HepG2 (cell line): Measurements from ENCODE around the gene TUBB3. TPM values are rescaled to one million over a fixed set of nuclear protein-coding genes. Genes with fewer than 3 reads are reported as not detected.

Experiments
- CREBL2 ChIP-seq: sonication (generic); formaldehyde crosslinking; IDR thresholded peaks from 2 replicates; pipeline ENCODE4 v1.8.1; 2023; ENCODE audit warnings: missing genetic modification reagents, mild to moderate bottlenecking, borderline replicate concordance
- E2F1 ChIP-seq: sonication (generic); formaldehyde crosslinking; IDR thresholded peaks from 2 replicates; pipeline ENCODE4 v1.5.0; 2020; ENCODE audit warnings: missing genetic modification reagents
- FOXK1 ChIP-seq: sonication (generic); formaldehyde crosslinking; IDR thresholded peaks from 2 replicates; pipeline ENCODE4 v1.4.0; 2020; ENCODE audit warnings: low read depth, missing genetic modification reagents, borderline replicate concordance
- FOXO4 ChIP-seq: sonication (generic); formaldehyde crosslinking; conservative IDR thresholded peaks from 2 replicates; pipeline ENCODE4 v1.8.1; 2023; ENCODE audit warnings: missing genetic modification reagents
- NCOR1 ChIP-seq: fragments of 200-600 bp; sonication (generic); IDR thresholded peaks from 2 replicates; pipeline ENCODE4 v1.7.0; 2017; ENCODE audit warnings: antibody characterized with exemption, low read length, borderline replicate concordance
- NFE2L1 ChIP-seq: sonication (generic); formaldehyde crosslinking; IDR thresholded peaks from 2 replicates; pipeline ENCODE4 v1.4.0; 2020; ENCODE audit warnings: missing genetic modification reagents, mild to moderate bottlenecking, borderline replicate concordance
- PBX2 ChIP-seq: IDR thresholded peaks from 2 replicates; pipeline ENCODE4 v1.6.1; 2016; ENCODE audit warnings: control low read depth
- REL ChIP-seq: sonication (generic); formaldehyde crosslinking; conservative IDR thresholded peaks from 2 replicates; pipeline ENCODE4 v1.8.0; 2022; ENCODE audit warnings: mild to moderate bottlenecking, missing genetic modification reagents, moderate library complexity
- SKI ChIP-seq: fragments of 450-650 bp; IDR thresholded peaks from one replicate; pipeline ENCODE4 v1.6.1; 2018; ENCODE audit warnings: mild to moderate bottlenecking; ENCODE audit not compliant: partially characterized antibody
- ZBTB10 ChIP-seq: sonication (generic); formaldehyde crosslinking; IDR thresholded peaks from 2 replicates; pipeline ENCODE4 v1.4.0; 2020; ENCODE audit warnings: missing genetic modification reagents, borderline replicate concordance
- ZEB1 ChIP-seq: IDR thresholded peaks from 2 replicates; pipeline ENCODE4 v1.6.1; 2012; ENCODE audit warnings: mild to moderate bottlenecking, low read depth, inconsistent platforms; ENCODE audit not compliant: insufficient replicate concordance
- ZNF136 ChIP-seq: sonication (generic); formaldehyde crosslinking; IDR thresholded peaks from 2 replicates; pipeline ENCODE4 v1.8.1; 2022; ENCODE audit warnings: low read depth, mild to moderate bottlenecking, moderate library complexity, missing genetic modification reagents
- ZNF264 ChIP-seq: sonication (generic); formaldehyde crosslinking; IDR thresholded peaks from 2 replicates; pipeline ENCODE4 v1.4.0; 2020; ENCODE audit warnings: missing genetic modification reagents
- ZNF503 ChIP-seq: sonication (generic); formaldehyde crosslinking; IDR thresholded peaks from 2 replicates; pipeline ENCODE4 v1.4.0; 2020; ENCODE audit warnings: missing genetic modification reagents
- ZNF770 ChIP-seq: sonication (generic); formaldehyde crosslinking; IDR thresholded peaks from 2 replicates; pipeline ENCODE4 v1.5.0; 2020; ENCODE audit warnings: mild to moderate bottlenecking, missing genetic modification reagents
- polyA plus RNA-seq, 8 experiments: library from polyadenylated mRNA; depleted of rRNA in 3 of 8; stranded (reverse) in 7 of 8; unstranded in 1 of 8; fragments of >200 nt; fragmentation: Illumina TruSeq in 4 of 8; extraction: Trizol in 4 of 8; gene quantifications; 2 replicates each; pipeline versions ENCODE4 v1.2.1 to v1.2.3, GENCODE V29; 2011 to 2016; ENCODE audit warnings: low read depth in 4 of 8, missing spikeins in 1 of 8, mixed read lengths in 1 of 8; ENCODE audit not compliant: insufficient read depth in 1 of 8
- total RNA-seq, 5 experiments: library from RNA; depleted of rRNA; stranded (reverse); fragments of >200 nt; fragmentation: Illumina TruSeq; extraction: Trizol; gene quantifications; 2 replicates each; pipeline ENCODE4 v1.2.3, GENCODE V29; 2016; ENCODE audit warnings: low read depth in 1 of 5

The TUBB3 gene
- total and polyA plus RNA-seq, 2 of the 13 experiments (the other 11 are each of a cell fraction or from before 2014, with no cell fraction given), result 110 to 185 TPM

- TF ChIP-seq FOXK1 (CRISPR knock-in tag) (no peak), NCOR1 (peak; percentile 10; the same call in 1 of the 2 replicates), ZNF264 (CRISPR knock-in tag) (no peak), ZNF770 (CRISPR knock-in tag) (peak; percentile 54), PBX2 (no peak), ZEB1 (no peak), CREBL2 (CRISPR knock-in tag) (peak; percentile 75; the same call in 1 of the 2 replicates), ZNF503 (no peak), ZNF136 (CRISPR knock-in tag) (no peak), FOXO4 (CRISPR knock-in tag) (no peak), ZBTB10 (CRISPR knock-in tag) (peak; percentile 7; the same call in 1 of the 2 replicates), SKI (peak; percentile 20), E2F1 (CRISPR knock-in tag) (no peak), REL (CRISPR knock-in tag) (0 out of 2 replicates have a peak, but pooled peaks have one; percentile 31), NFE2L1 (CRISPR knock-in tag) (no peak)
Observed at GRCh38 chr16:89922884-89923639, at the start of gene TUBB3 (continued).
